Stimulated activated CD4-positive, alpha-beta T cell treated with anti-CD3 and anti-CD28 coated beads, Interleukin-1b, Interleukin-23, amount 100 ng/mL, for 4 hours (primary cell): ENCODE measurements around the gene CDC42BPG.

Source experiments
- DNase-seq, 2 donors: peaks; one replicate each; pipeline ENCODE4 v3.0.0-alpha.2; 2020; ENCODE audit warnings: low read depth in 2 of 2

CDC42BPG gene

DNA sequence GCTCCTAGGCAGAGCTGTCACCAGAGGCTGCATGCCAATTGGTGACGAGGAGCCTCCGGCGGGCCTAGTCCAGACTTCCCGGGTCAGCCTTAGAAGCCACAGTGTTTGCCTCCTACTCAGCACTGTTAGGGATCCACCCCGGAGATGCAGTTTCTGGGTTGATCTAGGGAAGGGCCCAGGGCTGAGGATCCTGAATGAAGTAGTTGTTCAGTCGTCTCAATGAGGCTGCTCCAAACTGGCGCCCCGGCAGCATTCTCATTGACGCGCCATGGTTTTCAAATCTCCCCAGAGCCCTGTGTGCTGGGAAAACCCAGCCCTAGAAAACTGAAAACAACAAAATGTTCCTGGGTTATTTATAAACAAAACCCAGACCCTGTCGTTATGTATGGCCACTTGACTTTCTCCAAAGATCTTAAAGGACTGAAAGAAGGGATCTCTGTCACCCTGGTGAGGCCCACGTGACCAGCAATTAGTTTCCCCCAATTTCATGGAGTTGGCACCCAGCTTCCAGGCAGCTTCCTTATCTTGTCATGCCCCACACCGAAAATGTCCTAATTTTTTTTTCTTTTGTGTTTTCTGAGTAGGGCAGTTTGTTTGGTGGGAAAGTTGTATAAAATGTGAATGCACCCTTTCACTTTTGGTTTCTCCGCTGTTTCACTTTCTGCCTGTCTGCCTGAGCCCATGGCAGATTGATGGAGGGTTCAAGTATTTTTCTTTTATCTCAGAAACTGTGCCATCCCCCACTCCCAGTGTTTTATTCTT, 36.0 kb upstream of the CDC42BPG start:
- DNase-seq, result no peak

DNA sequence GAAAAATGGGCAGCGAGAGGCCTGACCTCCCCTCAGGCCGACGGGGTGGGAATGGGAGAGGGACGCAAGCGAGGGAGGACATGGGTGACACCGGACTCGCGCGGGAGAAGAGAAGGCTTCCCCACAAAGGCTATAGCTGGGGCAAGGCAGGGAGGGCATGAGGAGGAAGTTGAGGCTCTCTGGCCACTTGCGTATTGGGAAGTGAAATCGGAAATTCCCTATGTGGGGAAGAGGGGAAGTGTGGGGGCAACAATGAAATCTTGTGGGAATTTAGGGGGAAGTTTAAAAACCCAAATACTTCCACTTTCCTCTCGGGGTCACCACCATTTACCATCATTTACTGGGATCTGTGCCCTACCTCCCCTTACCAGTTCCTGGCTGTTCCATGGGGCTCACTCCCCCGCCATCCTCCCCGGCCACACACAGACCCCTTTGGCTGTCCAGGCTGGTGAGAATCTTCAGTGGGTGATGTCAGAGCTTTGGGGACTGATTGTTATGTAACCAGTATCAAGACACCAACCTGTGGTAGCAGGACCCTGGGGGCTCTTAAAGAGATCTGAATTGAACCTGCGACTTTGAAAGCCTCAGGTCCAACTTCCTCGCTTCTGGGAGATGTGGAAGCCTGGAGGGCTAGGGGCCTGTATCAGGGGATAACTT, 34.9 kb upstream of the CDC42BPG start:
- no peak for DNase-seq

DNA sequence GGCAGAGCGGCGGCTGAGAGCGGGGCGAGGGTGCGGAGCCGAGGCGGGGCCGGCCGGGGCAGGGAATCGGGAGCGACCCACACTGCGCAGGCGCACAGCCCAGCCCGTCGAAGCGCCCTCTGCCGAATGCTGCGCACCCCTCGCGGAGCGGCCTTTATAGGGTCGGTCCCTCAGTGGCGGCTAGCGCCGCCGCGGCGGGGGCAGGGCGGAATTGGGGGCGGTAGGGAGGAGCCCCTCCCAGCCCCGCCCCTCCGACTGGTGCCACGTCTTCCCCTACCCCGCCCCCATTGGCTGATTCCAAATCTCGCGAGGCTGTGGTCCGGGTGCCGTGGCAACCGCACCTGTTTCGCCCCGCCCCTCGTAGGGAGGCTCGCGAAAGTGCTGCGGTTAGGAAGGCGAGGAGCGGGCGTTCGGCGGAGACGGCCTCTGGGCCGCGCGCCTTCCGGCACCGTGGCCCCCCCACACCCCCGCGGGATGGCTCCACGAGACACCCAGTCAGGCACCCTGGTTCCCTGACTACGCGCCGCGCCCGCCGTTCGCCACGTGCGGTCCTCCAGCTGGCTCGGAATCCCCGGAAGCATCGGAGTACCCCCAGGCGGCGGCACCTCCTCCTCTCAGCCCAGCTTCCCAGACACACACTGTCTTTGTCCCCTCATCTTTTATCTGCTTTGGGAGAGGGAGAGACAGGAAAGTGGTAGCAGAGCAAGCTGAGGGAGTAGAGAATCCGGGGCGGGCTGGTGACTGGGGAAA, 34.2 kb upstream of the CDC42BPG start, which contains the start of gene EHD1:
Gene EHD1, minus strand, starts transcription at position 128 of the 750 bp plus-strand sequence. CDS start 157 bp downstream, outside the sequence.
- peak; percentile 99 to 100 for DNase-seq

DNA sequence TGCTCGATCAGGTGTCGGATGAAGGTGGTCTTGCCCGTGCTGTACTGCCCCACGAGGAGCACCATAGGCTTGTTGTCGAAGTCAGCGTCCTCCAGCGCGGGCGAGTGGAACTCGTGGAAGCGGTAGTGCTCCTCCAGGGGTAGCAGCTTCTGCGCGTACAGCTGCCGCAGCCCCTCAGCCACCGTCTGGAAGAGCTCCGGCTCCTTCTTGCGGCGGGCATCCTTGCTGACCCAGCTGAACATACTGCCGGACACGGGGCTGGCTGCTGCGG, 33.7 kb upstream of the CDC42BPG start:
- DNase-seq, result no peak

DNA sequence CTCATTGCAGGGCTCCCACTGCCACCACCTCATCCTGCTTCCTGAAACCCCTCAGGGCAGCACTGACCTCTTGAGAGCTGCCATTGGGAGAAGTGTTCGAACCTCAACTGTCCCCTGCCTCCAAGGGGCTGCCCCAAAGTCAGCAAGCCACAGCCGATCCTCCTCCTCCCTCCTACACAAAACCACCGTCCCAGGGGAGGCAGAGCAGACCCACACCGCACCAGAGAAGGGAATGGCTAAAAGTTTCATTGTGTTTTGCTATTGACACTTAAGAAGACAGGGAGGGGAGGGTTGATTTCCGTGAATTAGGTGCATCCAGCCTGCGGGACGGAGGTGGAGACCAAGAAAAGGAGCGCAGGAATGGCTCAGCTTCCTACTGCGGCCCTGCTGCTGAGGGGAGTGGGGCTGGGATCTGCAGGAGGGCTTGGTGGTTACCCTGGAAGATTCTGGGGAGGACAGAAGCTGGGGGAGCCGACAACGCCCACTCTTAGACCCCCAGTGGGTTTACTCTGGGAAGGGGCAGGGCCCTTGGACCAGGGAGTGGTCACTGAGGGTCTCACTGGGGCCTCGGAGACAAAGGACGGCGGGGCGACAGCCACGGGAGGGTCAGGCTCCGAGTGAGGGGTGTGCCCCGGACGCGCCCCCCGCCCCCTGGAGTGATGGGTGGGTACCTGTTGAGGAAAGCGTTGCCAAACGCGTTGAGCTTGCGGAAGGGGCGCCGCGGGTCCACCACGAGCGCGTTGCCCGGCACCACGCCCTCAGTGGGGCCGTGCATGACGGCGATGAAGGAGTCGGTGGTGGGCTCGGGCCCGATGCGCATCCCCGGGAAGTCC, 33.2 kb upstream of the CDC42BPG start:
- DNase-seq, result no peak

DNA sequence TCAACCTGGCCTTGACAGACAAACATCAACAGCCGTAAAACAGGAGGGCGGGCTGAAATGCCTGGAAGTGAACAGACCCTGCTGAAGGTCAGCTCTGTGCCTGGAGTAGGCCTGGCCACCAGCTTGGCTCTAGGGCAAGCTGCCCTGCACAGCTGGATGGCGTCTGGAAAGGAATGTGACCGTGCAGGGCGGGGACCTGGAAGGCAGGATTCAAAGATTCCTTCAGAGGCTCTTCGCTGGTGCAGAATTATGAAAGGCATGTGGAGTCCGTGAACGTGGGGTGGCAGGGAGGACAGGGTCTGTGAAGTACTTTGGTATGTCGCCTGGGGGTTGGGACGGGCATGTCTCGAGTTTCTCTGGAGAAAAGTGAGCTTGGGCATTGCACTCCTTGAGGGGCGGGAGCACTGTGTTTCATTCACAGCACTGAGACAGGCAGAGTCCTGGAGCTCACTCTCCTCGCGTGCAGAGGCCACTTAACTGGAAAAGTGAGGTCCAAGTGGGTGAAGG, 32.4 kb upstream of the CDC42BPG start:
- DNase-seq, result no peak

DNA sequence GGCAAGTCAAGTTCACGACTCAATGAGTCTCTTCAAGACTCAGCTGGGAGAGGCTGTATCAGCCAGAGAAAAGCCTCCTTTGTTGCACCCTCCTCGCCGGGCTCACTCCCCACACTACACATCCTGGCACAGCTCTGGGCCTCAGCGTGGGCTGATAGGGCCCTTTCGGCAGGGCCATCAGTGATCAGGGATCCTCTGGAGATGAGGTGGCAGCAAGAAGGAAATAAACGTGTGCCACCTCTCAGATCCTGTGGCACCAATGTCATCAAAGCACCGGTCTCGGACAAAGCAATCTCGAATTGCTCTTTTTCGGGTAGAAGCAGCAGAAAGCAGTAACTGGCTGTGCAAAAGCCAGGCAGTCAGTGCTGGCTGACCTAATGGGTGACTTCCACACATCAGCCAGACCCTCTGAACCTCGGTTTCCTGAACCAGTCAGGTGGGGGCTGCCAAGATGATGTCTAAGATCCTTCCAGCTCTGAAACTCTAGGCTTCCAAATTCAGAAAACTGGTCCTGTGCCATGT, 31.8 kb upstream of the CDC42BPG start:
- no peak for DNase-seq

DNA sequence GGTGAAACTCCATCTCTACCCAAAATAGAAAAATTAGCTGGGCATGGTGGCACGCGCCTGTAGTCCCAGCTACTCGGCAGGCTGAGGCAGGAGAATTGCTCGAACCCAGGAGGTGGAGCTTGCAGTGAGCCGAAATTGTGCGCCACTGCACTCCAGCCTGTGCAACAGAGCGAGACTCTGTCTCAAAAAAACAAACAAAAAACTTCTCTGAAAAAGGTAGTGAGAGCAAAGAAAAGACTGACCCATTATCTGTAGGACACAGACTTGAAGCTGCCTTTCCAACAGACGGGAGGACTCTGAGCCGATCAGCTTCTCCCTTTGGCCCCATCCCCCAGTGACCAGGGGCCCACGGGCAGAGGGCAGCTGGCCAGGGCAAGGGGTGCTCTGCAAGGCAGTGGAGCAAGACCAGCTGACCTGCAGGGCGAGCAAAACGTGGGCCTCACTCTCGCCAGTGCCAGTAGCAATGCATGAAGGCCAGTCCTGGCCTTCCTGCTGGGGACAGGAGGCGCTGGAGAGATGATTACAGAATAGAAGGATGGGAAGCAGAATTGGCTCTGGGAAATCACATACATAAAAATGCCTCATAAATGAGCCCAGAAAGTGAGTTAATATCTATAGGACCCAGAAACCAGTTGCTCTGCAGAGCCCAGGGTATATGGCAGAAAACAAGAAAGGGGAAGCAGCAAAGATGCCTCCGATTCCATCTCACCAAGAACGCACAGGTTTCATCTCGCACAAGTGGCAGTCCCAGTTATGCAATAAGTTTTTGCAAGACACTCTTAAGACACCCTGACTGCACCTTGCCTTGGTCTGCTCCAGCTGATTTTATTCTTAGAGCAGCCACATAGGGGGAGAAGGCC, 31.1 kb upstream of the CDC42BPG start:
- DNase-seq, result no peak

DNA sequence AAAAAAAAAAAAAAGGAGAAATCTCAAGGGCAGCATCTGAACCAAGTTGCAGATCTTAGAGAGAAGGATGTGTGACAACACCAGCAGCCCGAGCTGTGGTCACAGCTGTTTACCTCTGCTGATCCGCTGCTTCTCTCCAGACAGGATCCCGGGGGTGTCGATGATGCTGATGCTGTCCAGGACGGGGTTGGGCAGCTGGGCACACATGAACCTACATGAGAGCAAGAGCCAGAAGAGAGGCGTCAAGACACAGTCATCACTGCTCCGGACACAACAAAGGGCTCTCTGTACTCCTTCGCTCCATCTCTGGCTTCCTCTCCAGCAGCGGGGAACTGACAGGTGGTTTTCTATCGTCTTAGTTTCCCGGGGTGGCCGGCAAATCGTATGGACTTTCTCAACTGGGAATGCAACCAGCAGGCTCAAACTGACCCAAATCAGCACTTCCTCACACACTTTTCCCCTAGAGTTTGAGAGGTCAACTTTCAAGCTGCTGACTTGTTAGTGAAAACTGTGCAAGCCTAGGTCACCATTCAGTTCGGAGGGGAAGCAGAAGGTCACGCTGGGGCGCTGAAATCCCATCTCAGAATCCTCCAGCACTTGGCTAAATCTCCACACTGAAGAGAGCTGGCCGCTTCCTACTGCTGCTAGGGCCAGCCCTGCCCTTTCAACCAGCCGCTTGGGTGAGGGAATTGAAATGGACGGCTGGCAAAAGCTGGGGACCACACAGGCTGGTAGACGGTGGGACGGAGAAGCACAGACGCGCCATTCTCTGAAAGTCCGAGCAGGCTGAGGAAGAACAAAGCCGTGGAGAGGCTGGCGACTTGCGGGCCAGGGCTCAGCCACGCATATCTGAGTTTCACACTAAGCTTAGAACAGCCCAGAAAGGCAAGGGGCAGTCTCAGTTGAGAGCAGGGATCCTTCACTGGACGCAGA, 30.1 kb upstream of the CDC42BPG start:
- no peak for DNase-seq

DNA sequence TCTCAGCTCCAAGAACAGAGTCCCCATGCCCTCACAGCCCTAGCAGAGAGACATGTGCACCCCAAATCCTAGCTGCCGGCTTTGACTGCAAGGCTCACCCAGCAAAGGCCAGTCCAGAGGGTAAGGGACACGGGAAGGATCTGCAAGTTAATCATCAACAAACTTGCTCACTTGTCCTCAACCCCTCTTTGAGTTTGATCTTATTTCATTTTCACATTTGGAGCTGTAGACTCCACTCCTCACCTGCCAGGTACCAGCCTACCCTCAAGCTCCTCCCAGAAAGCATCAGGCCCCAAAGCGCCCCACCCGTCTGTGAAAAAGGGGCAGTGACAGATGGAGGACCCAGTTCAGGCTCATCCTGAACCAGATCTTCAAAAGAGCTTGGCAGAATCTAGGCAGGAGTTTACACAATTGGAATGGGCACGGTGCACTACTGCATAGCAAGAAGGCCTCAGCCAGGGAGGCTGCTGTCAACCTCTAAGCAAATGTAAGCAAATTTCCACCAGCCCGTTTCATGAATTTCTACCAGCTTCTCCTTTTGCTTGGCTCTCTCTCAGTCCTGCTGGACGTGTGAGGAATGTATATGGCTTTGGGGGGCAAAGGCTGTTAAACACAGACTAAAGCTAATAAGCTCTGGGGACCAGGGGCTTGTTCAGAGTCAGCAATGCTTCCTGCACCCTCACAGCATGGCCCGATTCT, 28.5 kb upstream of the CDC42BPG start:
- DNase-seq, result no peak

DNA sequence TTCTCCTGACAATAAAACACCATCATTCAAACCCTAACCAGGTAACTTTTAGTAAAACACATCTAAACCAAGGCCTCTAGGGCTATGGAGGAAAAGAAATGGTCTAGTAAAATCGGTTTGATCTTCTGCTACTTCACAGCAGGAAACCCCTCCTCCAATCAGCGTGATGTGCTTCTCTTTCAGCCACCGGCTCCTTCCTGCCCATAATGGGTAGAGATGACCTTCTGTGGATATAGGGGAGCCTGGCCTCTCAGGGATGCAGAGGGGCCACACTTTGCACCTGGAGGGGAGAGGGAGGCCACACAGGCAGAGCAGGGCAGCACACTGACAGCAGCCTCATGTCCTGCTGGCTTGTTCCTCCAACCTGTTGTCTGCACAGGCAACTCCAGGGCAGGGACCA, 27.0 kb upstream of the CDC42BPG start:
- DNase-seq, result no peak

DNA sequence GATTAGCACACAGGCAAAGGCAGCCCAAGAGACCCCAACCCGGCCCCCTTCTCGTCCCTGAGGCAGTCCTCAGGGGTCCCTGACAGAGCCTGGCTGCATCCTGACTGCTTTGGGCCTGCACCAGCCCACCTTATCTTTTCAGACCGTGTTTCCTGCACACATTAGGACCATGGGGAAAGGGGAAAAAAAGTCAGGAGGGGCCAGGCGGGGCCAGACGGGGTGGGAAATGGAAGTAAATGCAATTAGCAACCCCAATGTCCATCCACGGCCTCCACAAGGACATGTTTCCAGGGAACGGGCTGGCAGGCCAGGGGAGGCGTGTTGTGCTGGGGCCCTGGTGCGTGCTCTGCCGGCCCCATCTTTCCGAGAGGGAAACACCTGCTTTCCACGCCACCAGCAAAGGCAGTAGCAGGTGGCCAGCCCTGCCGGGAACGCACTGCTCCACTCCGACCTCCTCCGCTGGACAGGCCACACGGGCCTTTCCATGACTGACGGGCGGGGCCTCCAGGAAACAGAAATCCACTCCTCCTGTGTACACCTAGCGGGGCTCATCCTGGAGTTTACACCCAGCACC, 26.5 kb upstream of the CDC42BPG start:
- no peak for DNase-seq

DNA sequence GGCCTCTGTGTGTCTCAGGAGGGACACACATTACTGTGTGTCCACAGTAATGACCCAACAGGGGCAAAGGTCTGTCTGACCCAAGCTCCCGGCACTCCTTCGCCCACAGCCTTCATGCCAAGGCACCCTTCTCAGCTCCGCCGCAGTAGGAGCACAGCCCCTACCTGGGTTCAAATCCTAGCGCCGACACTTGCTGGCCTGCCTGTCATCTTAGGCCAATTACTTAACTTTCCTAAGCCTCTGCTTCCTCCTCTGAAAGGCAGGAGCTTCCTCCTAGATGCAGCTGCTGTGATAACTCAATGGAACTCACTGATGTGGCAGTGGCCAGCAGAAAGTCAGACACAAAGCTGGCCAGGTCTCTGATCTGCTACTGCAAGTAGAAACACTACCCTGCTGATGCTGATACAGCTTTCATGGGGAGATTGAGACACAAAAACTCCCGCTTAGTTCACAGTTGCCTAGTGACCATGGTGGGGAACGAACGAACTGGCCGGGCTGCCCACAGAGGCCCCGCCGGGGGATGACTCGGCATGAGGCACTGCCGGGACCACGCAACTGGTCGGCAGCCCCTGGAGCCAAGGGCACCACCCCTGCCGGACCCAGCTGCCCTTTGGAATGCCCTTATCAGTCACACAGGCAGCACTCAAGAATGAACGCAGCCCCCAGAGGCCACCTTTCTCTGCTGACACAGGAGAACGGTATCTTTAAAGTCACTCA, 25.9 kb upstream of the CDC42BPG start:
- no peak for DNase-seq

DNA sequence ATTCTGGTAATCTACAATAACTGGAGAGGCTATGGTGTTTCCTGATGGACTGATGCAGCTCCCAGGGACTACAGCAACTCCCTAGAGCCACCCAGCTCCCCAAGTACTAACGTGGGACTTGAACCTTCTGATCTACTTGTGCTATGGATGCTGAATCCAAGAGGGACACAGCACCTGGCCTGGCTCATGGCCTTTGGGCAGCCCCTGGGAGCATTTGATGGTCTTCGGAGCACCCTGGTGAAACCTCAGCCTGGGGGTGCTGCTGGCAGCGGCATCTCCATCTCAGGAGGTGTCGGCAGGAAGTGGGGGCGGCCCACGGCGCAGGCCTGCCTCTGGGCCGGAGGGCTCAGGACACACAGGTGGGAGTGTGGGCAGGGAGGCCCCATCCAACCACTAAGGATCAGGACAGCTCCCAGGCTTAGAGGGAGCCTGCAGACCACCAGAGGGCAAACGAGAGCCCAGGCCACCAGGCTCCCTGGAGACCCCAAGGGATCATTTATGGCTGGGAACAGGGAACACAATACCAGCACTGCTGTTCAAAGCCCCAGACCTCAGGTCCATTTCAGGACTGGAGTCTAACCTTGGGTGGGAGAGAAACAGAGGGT, 25.2 kb upstream of the CDC42BPG start:
- DNase-seq, result no peak

DNA sequence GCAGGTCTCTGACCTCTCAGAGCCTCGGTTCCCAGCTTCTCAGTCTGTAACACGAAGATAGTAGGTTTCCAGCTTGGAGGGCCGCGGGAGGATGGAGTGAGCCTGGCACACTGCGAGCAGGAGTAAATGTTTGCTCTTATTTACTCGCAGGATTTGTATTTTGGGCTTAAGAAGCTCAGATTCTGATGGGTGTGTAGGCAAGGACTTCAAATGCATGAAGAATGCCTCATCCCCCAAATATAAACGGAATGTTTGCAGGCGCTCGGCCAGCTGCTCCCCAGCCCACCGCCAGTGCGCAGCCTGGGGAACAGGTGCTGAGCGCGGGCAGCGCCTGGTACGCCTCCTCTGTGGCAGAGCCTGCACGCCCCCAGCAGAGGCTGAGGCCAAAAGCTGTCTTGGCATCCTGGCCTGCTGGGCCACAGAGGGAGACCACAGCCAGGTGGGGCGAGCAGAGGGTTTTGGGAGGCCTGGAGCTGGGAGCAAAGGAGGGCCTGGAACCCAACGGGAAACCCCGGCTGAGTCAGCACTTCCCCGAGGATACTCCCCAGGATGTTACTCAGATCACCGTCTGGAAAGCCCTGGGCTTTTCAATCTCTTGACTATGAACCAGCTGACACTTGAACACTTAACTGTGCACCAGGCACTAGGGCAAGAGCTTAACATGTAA, 24.6 kb upstream of the CDC42BPG start:
- DNase-seq, result no peak

DNA sequence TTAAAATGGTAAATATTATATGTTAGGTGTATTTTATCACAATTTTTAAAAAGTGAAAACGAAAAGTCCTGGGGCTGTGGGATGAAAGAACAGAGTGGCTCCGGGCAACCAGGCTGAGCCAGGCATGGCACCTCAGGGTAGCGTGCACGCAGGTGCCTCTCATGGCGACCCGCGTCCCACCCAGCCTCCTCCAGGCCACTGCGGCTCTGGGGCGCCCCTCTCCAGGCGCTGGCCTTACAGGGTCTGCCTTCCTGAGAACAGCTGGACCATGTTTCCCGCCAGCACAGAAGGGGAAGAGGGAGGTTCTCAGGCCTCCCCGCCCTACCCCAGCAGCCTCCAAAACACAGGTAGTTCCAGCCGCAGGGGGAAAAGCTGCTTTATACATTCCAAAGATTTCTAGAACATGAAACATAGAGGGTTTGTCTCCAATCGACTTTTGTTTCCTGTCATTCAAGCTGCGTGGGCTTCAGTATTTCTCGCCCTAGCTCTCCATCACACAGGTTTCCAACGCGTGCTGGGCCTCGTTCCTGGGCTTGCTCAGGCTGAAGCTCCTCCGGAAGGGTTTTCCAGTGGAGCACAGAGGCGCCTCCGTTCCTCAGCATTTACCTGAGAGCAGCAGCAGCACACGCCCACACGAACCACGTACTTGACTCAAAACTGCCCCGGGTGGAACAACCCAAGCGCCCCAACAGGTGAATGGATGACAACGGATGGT, 23.5 kb upstream of the CDC42BPG start:
- DNase-seq, result no peak
